H1 (cell line): ENCODE data around the gene DAO. TPM values are rescaled to one million over a fixed set of nuclear protein-coding genes. Genes with fewer than 3 reads are reported as not detected.

Experiments
- CEBPB ChIP-seq: IDR thresholded peaks from 2 replicates; pipeline ENCODE4 v1.6.1; 2012; ENCODE audit warnings: low read depth, low read length
- EZH2 ChIP-seq: fragments of 200-600 bp; sonication (generic); IDR thresholded peaks from 2 replicates; pipeline ENCODE4 v1.7.1; 2012; ENCODE audit warnings: low read depth, mild to moderate bottlenecking, moderate library complexity, low read length, inconsistent platforms; ENCODE audit not compliant: severe bottlenecking
- HDAC6 ChIP-seq: IDR thresholded peaks from one replicate; pipeline ENCODE4 v1.7.1; 2012; ENCODE audit warnings: low read depth, mild to moderate bottlenecking, inconsistent platforms, low read length, moderate library complexity
- JUND ChIP-seq: IDR thresholded peaks from 2 replicates; pipeline ENCODE4 v1.6.1; 2011; ENCODE audit warnings: mild to moderate bottlenecking, improper control_type of control experiment, low read length
- POU5F1 ChIP-seq: IDR thresholded peaks from 2 replicates; pipeline ENCODE4 v1.6.1; 2011; ENCODE audit warnings: low read depth, mild to moderate bottlenecking, low read length, moderate library complexity
- TAF7 ChIP-seq: optimal IDR thresholded peaks from 2 replicates; pipeline ENCODE3; 2011; ENCODE audit warnings: low read depth, mild to moderate bottlenecking, inconsistent platforms, low read length, moderate library complexity, borderline replicate concordance
- polyA plus RNA-seq, 7 experiments: library from polyadenylated mRNA; depleted of rRNA in 3 of 7; stranded (reverse) in 5 of 7; unstranded in 2 of 7; fragments of >200 nt in 5 of 7; fragments of 200-250 nt in 2 of 7; gene quantifications; 1 replicate in 5 of 7; 2 replicates in 1 of 7; 4 replicates in 1 of 7; pipeline versions ENCODE4 v1.2.1 to v1.2.3, GENCODE V29; 2011 to 2013; ENCODE audit warnings: missing spikeins in 2 of 7, mixed read lengths in 2 of 7
- total RNA-seq: library from RNA; stranded (reverse); fragmentation: NEBNext Ultra II Directional; extraction: Animal tissue kit (Norgen Biotek cat#: 25700); gene quantifications from 2 replicates; pipeline ENCODE4 v1.2.1, GENCODE V29; 2021
- TF ChIP-seq, protein P1 (sequence below), 3 experiments: IDR thresholded peaks; 1 replicate in 2 of 3; 2 replicates in 1 of 3; pipeline versions ENCODE4 v1.5.1 to v1.6.1; 2011; ENCODE audit warnings: low read length in 3 of 3, mild to moderate bottlenecking in 3 of 3, inconsistent platforms in 2 of 3, low read depth in 1 of 3, moderate library complexity in 1 of 3; ENCODE audit not compliant: insufficient read depth in 1 of 3; ENCODE audit errors: control extremely low read depth in 1 of 3

DAO gene
- total and polyA plus RNA-seq, 2 of the 8 experiments (the other 6 are each of a cell fraction or from before 2014, with no cell fraction given) = not detected

DNA sequence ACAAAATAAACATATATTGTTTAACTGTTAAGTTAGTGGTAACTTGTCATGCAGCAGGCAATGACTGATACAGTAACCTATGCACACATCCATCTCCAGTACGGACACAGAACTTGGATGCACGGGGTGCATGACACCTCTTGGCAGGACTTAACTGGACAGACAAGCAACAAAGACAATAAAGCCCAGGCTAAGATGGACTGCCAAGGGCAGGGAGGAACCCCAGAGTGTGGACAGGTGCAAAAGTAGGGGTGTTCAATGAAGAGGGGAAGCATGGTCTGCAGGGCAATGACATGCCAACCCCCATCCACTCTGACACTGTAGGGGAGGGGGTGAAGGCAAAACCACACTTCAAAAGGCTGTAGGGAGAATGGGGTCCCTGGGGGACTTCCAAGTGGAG is 34.2 kb upstream of the DAO start (continued):
- TF ChIP-seq HDAC6 (no peak), POU5F1 (no peak), EZH2 (no peak), JUND (no peak), CEBPB (no peak), TAF7 (no peak)
- TF ChIP-seq, protein P1, sequence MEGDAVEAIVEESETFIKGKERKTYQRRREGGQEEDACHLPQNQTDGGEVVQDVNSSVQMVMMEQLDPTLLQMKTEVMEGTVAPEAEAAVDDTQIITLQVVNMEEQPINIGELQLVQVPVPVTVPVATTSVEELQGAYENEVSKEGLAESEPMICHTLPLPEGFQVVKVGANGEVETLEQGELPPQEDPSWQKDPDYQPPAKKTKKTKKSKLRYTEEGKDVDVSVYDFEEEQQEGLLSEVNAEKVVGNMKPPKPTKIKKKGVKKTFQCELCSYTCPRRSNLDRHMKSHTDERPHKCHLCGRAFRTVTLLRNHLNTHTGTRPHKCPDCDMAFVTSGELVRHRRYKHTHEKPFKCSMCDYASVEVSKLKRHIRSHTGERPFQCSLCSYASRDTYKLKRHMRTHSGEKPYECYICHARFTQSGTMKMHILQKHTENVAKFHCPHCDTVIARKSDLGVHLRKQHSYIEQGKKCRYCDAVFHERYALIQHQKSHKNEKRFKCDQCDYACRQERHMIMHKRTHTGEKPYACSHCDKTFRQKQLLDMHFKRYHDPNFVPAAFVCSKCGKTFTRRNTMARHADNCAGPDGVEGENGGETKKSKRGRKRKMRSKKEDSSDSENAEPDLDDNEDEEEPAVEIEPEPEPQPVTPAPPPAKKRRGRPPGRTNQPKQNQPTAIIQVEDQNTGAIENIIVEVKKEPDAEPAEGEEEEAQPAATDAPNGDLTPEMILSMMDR (IDR thresholded peaks at IDR 0.05; ENCODE audit: control extremely low read depth in 1 of 3, insufficient read depth in 1 of 3, low read depth in 1 of 3, low read length in 3 of 3) = no peak
